ENCODE results near the gene DENND6B. TPM values are rescaled to one million over a fixed set of nuclear protein-coding genes. Genes with fewer than 3 reads are reported as not detected.

DENND6B gene
- total RNA-seq, 1 experiment from 2014 or later = 11.0 TPM

DNA sequence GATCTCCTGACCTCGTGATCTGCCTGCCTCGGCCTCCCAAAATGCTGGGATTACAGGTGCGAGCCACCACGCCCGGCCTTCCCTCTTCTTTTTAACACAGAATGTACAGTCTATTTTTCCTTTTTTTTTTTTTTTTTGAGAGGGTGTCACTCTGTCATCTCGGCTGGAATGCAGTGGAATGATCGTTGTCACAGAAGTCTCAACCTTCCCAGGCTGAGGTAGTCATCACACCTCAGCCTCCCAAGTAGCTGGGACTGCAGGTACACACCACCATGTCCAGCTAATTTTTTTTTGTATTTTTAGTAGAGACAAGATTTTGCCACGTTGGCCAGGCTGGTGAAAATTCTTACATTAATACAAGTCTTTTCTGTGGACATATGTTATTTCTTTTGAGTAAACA lies 29.4 kb upstream of the DENND6B start:
- Histone ChIP-seq H3K36me3 (ENCODE audit: control insufficient read depth in 1 of 2, insufficient read depth in 2 of 2, low read length in 2 of 2) (peaks cover 3% of the 10 kb centered on the region in 2 experiments; a peak in 1 of 4 replicates), H3K27ac (ENCODE audit: low read depth, low read length) (no peak overlapping the region), H3K4me3 (replicated peaks in 1 of 2; ENCODE audit: low read depth in 1 of 2, low read length in 2 of 2) (no peak overlapping the region), H2AFZ (ENCODE audit: low read depth, low read length, poor library complexity, severe bottlenecking) (no peak overlapping the region), H3K27me3 (ENCODE audit: insufficient read depth, low read length) (no peaks in the 10 kb centered on the region), H3K9me3 (ENCODE audit: control insufficient read depth in 1 of 2, insufficient read depth in 1 of 2, low read depth in 1 of 2, low read length in 2 of 2) (no peaks in the 10 kb centered on the region), H3K4me1 (ENCODE audit: control insufficient read depth in 1 of 2, insufficient read depth in 2 of 2, low read length in 2 of 2) (no peaks in the 10 kb centered on the region), H3K9me2 (ENCODE audit: insufficient read depth) (no peaks in the 10 kb centered on the region), H4K20me1 (ENCODE audit: insufficient read depth) (peaks cover 7% of the 10 kb centered on the region; the same call in 1 of the 2 replicates), H3K79me2 (ENCODE audit: insufficient read depth, low read length) (peaks cover 84% of the 10 kb centered on the region), H3K4me2 (ENCODE audit: low read length) (no peak overlapping the region), H3K9ac (ENCODE audit: low read length) (no peak overlapping the region)
- ChIA-PET POLR2A (no interaction called here), CTCF (no interaction called here), RAD21 (ENCODE audit: low non-redundant PET in 1 of 2, low total read pairs in 2 of 2, uncharacterized antibody in 2 of 2, unreplicated experiment in 2 of 2) (no interaction called here)
- no TSS peak for BruUV-seq (replicated peaks)
- no peak for ATAC-seq
- TF ChIP-seq SP1 (IDR thresholded peaks at IDR 0.05; ENCODE audit: low read depth) (no peak), ZFX (IDR thresholded peaks at IDR 0.05) (no peak), YY1 (IDR thresholded peaks at IDR 0.05; ENCODE audit: extremely low read depth, insufficient replicate concordance, low read depth, low read length) (no peak)
- intact Hi-C loops (cut with micrococcal nuclease) = no loop called here
- no peak for DNase-seq (ENCODE audit: low read depth, low spot score)

DNA sequence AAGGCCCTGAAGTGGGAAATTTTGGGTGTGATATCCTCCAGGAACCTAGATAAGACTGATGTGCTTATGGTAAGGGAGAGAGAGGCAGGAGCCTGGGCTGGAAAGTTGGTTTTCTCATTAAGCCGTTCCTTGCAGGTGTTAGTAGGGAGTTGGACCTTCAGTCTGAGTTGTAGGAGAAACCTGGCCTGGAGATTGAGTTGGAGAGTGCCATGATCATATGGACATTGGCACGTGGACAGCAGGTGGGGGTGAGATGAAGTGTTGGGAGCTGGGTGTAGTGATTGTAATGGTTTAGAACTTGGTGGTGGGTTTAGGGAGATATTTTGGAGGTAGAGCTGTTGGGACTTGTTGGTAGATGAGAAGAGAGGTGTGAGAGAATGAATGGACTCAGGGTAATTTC lies 21.2 kb upstream of the DENND6B start:
- ChIA-PET CTCF (no interaction called here), RAD21 (ENCODE audit: low non-redundant PET in 1 of 2, low total read pairs in 2 of 2, uncharacterized antibody in 2 of 2, unreplicated experiment in 2 of 2) (no interaction called here), POLR2A (no interaction called here)
- Histone ChIP-seq H3K4me2 (ENCODE audit: low read length) (no peak overlapping the region), H3K4me1 (ENCODE audit: control insufficient read depth in 1 of 2, insufficient read depth in 2 of 2, low read length in 2 of 2) (no peaks in the 10 kb centered on the region), H3K36me3 (ENCODE audit: control insufficient read depth in 1 of 2, insufficient read depth in 2 of 2, low read length in 2 of 2) (peaks cover 3% of the 10 kb centered on the region in 2 experiments; a peak in 1 of 4 replicates), H3K9ac (ENCODE audit: low read length) (no peak overlapping the region), H3K27me3 (ENCODE audit: insufficient read depth, low read length) (no peaks in the 10 kb centered on the region), H3K27ac (ENCODE audit: low read depth, low read length) (no peak overlapping the region), H2AFZ (ENCODE audit: low read depth, low read length, poor library complexity, severe bottlenecking) (no peak overlapping the region), H3K79me2 (ENCODE audit: insufficient read depth, low read length) (peaks cover 65% of the 10 kb centered on the region), H3K4me3 (replicated peaks in 1 of 2; ENCODE audit: low read depth in 1 of 2, low read length in 2 of 2) (no peak overlapping the region), H3K9me2 (ENCODE audit: insufficient read depth) (no peaks in the 10 kb centered on the region), H4K20me1 (ENCODE audit: insufficient read depth) (0 out of 2 replicates have a peak, but pooled peaks cover 4% of the 10 kb centered on the region), H3K9me3 (ENCODE audit: control insufficient read depth in 1 of 2, insufficient read depth in 1 of 2, low read depth in 1 of 2, low read length in 2 of 2) (no peaks in the 10 kb centered on the region)
- no peak for DNase-seq (ENCODE audit: low read depth, low spot score)
- no peak for ATAC-seq
- BruUV-seq (replicated peaks) = no TSS peak
- TF ChIP-seq, protein P1, sequence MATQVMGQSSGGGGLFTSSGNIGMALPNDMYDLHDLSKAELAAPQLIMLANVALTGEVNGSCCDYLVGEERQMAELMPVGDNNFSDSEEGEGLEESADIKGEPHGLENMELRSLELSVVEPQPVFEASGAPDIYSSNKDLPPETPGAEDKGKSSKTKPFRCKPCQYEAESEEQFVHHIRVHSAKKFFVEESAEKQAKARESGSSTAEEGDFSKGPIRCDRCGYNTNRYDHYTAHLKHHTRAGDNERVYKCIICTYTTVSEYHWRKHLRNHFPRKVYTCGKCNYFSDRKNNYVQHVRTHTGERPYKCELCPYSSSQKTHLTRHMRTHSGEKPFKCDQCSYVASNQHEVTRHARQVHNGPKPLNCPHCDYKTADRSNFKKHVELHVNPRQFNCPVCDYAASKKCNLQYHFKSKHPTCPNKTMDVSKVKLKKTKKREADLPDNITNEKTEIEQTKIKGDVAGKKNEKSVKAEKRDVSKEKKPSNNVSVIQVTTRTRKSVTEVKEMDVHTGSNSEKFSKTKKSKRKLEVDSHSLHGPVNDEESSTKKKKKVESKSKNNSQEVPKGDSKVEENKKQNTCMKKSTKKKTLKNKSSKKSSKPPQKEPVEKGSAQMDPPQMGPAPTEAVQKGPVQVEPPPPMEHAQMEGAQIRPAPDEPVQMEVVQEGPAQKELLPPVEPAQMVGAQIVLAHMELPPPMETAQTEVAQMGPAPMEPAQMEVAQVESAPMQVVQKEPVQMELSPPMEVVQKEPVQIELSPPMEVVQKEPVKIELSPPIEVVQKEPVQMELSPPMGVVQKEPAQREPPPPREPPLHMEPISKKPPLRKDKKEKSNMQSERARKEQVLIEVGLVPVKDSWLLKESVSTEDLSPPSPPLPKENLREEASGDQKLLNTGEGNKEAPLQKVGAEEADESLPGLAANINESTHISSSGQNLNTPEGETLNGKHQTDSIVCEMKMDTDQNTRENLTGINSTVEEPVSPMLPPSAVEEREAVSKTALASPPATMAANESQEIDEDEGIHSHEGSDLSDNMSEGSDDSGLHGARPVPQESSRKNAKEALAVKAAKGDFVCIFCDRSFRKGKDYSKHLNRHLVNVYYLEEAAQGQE (IDR thresholded peaks at IDR 0.05; ENCODE audit: low read depth) = no peak
- TF ChIP-seq, protein P2, sequence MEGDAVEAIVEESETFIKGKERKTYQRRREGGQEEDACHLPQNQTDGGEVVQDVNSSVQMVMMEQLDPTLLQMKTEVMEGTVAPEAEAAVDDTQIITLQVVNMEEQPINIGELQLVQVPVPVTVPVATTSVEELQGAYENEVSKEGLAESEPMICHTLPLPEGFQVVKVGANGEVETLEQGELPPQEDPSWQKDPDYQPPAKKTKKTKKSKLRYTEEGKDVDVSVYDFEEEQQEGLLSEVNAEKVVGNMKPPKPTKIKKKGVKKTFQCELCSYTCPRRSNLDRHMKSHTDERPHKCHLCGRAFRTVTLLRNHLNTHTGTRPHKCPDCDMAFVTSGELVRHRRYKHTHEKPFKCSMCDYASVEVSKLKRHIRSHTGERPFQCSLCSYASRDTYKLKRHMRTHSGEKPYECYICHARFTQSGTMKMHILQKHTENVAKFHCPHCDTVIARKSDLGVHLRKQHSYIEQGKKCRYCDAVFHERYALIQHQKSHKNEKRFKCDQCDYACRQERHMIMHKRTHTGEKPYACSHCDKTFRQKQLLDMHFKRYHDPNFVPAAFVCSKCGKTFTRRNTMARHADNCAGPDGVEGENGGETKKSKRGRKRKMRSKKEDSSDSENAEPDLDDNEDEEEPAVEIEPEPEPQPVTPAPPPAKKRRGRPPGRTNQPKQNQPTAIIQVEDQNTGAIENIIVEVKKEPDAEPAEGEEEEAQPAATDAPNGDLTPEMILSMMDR (IDR thresholded peaks at IDR 0.05 in 2 of 3, conservative IDR thresholded peaks at IDR 0.05 in 1 of 3; ENCODE audit: borderline replicate concordance in 1 of 3, insufficient read depth in 1 of 3, low read depth in 2 of 3, low read length in 2 of 3) = no peak
- no peak for TF ChIP-seq POLR2A (IDR thresholded peaks at IDR 0.05; ENCODE audit: borderline replicate concordance, extremely low read depth, insufficient read depth, insufficient read length)
- no peak for TF ChIP-seq POLR2AphosphoS5 (IDR thresholded peaks at IDR 0.05; ENCODE audit: low read depth, low read length)
- no peak for TF ChIP-seq SP1 (IDR thresholded peaks at IDR 0.05; ENCODE audit: low read depth)
- TF ChIP-seq CBX3 (IDR thresholded peaks at IDR 0.05; ENCODE audit: low read depth) = no peak
- no peak for TF ChIP-seq EZH2 (IDR thresholded peaks at IDR 0.05)
- TF ChIP-seq EGR1 (IDR thresholded peaks at IDR 0.05; ENCODE audit: low read depth) = no peak
- TF ChIP-seq EZH2phosphoT487 (IDR thresholded peaks at IDR 0.05; ENCODE audit: borderline replicate concordance) = no peak
- no peak for TF ChIP-seq RAD21 (IDR thresholded peaks at IDR 0.05; ENCODE audit: low read depth)
- TF ChIP-seq SRF (IDR thresholded peaks at IDR 0.05; ENCODE audit: low read depth) = no peak
- TF ChIP-seq TCF7L2 (IDR thresholded peaks at IDR 0.05; ENCODE audit: borderline replicate concordance, extremely low read depth, insufficient read depth, insufficient read length) = no peak
- intact Hi-C loops (cut with micrococcal nuclease) = no loop called here
